ENCODE measurements around the gene PPM1H.

Gene PPM1H

DNA sequence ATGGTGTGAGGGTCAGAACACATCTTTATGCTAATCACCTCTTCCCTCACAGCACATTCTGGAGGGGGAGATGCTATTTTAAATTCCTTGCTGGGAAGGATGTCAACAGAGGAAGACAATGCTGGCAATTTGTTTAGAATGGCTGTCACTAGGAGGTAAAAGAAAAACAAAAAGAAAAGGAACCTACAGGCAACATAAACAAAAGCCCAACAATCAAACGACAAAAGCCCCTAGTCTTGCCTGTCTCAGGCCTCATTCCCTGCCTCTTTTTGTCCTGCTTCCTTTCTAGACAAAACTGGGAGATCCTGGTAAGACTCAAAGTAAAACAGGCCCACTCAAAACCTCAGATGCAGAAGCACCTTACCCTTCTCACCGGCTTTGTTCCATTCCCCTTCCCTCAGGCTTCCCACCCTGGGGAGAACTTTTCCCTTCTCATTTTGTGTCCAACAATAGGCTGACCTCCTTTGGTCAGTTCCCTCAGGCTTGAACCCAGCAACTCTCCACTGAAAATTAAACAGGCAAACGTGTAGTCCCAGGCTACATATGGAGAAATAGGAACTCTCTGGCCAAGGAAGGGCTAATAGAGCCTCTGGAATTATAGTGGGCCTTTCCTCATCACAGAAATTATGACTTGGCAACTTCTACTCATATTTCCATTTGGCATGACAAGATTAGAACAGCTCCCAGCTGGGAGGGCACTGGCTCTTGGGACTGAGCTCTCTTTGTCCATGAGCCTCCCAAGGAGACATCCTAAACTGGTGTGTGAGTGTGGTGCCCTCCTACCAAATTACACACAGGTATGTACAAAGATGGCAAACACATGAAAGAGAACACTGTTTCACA is 275.3 kb downstream of the PPM1H start:
- H3K4me1 ChIP-seq: peaks cover 0 to 6% (median 0%) of the 10 kb centered on the region in 4 donors
- intact Hi-C loops (cut with DNase I; ENCODE audit: low total_unique reads): no loop called here
- H3K36me3 ChIP-seq: no peaks in the 10 kb centered on the region
- TF ChIP-seq, protein P1, sequence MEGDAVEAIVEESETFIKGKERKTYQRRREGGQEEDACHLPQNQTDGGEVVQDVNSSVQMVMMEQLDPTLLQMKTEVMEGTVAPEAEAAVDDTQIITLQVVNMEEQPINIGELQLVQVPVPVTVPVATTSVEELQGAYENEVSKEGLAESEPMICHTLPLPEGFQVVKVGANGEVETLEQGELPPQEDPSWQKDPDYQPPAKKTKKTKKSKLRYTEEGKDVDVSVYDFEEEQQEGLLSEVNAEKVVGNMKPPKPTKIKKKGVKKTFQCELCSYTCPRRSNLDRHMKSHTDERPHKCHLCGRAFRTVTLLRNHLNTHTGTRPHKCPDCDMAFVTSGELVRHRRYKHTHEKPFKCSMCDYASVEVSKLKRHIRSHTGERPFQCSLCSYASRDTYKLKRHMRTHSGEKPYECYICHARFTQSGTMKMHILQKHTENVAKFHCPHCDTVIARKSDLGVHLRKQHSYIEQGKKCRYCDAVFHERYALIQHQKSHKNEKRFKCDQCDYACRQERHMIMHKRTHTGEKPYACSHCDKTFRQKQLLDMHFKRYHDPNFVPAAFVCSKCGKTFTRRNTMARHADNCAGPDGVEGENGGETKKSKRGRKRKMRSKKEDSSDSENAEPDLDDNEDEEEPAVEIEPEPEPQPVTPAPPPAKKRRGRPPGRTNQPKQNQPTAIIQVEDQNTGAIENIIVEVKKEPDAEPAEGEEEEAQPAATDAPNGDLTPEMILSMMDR (IDR thresholded peaks at IDR 0.05): no peak
- H3K9me3 ChIP-seq: peaks cover 0 to 4% (median 0%) of the 10 kb centered on the region in 3 donors
- no peak for DNase-seq
- no peaks in the 10 kb centered on the region for H3K27me3 ChIP-seq
- no peak overlapping the region for H3K27ac ChIP-seq
- no peak overlapping the region for H3K4me3 ChIP-seq

DNA sequence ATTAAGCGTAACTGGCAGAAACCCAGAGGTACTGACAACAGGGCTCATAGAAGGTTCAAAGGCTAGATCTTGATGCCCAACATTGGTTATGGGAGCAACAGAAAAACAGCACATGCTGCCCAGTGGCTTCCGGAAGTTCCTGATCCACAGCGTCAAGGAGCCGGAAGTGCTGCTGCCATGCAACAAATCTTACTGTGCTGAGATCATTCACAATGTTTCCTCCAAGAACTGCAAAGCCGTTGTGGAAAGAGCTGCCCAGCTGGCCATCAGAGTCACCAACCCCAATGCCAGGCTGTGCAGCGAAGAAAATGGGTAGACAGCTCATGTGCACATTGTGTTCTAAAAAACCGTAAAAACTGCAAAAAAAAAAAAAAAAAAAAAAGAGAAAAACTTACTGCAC is 276.0 kb downstream of the PPM1H start:
- intact Hi-C loops (cut with DNase I; ENCODE audit: low total_unique reads): no loop called here
- Histone ChIP-seq H3K9me3 (peaks cover 0 to 4% (median 0%) of the 10 kb centered on the region in 3 donors), H3K27ac (no peak overlapping the region), H3K4me1 (peaks cover 0 to 6% (median 0%) of the 10 kb centered on the region in 4 donors), H3K36me3 (no peaks in the 10 kb centered on the region), H3K4me3 (no peak overlapping the region), H3K27me3 (no peaks in the 10 kb centered on the region)
- no peak for DNase-seq
- TF ChIP-seq, protein P1 (IDR thresholded peaks at IDR 0.05): no peak

DNA sequence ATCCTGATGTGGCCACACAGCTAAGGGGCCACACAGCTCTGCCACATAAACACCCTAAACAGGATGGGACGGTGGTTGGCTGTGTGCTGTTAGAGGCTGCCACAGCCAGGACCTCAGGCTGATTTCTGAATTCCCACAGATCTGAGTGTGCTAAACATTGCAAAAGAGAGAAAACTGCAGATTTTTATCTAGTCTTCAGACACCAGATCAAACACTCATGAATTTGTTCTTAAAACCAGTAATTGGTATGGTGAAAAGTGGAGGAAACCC is 277.7 kb downstream of the PPM1H start:
- H3K4me3 ChIP-seq: no peak overlapping the region
- no peak overlapping the region for H3K27ac ChIP-seq
- intact Hi-C loops (cut with DNase I; ENCODE audit: low total_unique reads): no loop called here
- H3K36me3 ChIP-seq: no peaks in the 10 kb centered on the region
- peaks cover 0 to 6% (median 0%) of the 10 kb centered on the region in 4 donors for H3K4me1 ChIP-seq
- no peak for DNase-seq
- H3K27me3 ChIP-seq: no peaks in the 10 kb centered on the region
- peaks cover 0 to 4% (median 0%) of the 10 kb centered on the region in 3 donors for H3K9me3 ChIP-seq
- TF ChIP-seq, protein P1 (IDR thresholded peaks at IDR 0.05): no peak

DNA sequence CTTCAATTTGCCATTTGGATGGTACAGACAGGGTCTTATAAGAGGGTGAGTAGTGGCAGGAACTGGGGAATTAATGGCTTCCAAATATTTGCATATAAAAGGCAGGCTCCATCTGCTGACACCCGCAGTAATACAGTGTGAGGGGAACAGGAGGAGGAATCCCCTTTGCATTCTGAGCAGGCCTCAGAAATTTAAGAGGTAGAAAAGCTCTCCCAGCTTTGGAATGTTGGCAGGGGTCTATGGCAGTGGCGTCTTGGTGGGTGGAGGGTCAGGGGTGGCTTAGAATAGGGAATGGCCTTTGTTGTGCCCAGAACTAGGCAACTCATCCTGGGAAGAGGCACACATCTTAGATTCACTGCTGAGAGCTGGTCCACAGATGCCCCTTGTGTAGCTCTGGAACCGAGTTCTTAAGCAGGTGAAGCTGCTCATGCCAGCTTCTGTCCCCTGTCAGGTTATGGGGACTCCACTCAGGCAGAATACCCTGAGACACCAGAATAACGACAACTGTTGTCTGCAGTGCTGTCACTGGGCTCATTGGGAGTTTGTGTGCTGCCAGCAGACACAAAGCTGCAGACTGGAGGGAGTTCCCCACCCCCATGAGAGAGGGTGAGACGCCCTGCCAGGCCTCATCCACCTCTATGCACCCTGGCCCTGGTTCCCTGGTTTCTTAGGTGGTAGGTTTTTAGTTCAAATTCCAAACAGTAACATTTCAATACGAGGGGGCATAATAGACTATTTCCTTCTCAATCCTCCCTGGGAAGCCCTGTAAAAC is 278.2 kb downstream of the PPM1H start:
- Histone ChIP-seq H3K27me3 (no peaks in the 10 kb centered on the region), H3K27ac (no peak overlapping the region), H3K9me3 (peaks cover 0 to 4% (median 0%) of the 10 kb centered on the region in 3 donors), H3K36me3 (no peaks in the 10 kb centered on the region), H3K4me3 (no peak overlapping the region), H3K4me1 (peaks cover 0 to 6% (median 0%) of the 10 kb centered on the region in 4 donors)
- DNase-seq: no peak
- intact Hi-C loops (cut with DNase I; ENCODE audit: low total_unique reads): no loop called here
- TF ChIP-seq, protein P1 (IDR thresholded peaks at IDR 0.05): no peak

DNA sequence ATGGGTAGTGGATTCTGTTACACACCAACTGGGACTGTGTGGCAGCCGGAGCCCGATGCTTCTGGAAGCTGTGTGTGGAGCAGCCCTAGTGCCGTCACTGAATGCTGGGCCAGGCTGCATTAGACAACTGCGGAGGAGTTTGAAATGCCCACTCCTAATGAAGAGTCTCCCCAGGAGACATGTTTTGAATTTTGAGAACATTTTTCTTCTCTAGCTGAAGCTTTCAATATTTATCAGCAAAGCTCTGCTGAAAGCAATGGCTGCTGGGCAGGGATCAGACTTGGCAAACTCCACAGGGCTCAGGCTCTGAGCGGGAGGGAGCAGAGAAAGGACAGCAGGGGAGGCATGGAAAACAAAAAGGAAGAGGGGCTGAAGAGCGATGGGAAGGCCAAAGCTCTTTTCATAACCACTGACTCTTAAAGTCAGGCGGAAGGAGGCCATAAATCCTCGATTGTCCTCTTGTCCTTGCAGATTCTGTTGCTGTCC is 279.2 kb downstream of the PPM1H start:
- H3K36me3 ChIP-seq: no peaks in the 10 kb centered on the region
- no peaks in the 10 kb centered on the region for H3K27me3 ChIP-seq
- DNase-seq: no peak
- no peak overlapping the region for H3K4me3 ChIP-seq
- intact Hi-C loops (cut with DNase I; ENCODE audit: low total_unique reads): no loop called here
- H3K4me1 ChIP-seq: peaks cover 0 to 6% (median 0%) of the 10 kb centered on the region in 4 donors
- TF ChIP-seq, protein P1 (IDR thresholded peaks at IDR 0.05): no peak
- H3K27ac ChIP-seq: no peak overlapping the region
- H3K9me3 ChIP-seq: peaks cover 0 to 4% (median 0%) of the 10 kb centered on the region in 3 donors
